SJCRH30 (cell line): ENCODE data around the gene OPRL1. TPM values are rescaled to one million over a fixed set of nuclear protein-coding genes. Genes with fewer than 3 reads are reported as not detected.
"Not testable (repeated sequence)": the region's sequence is repeated elsewhere in the genome, so short reads cannot be mapped to it uniquely, and the experiment has no call there.

Source experiments
- DNase-seq, 2 experiments: peaks; one replicate each; pipeline ENCODE4 v3.0.0-alpha.2; 2015 to 2020
- H3K27ac ChIP-seq: fragments of 250-450 bp; sonication (Bioruptor Pico); 2 replicates; pipeline ENCODE4 v1.5.1; 2020; ENCODE audit warnings: mild to moderate bottlenecking, moderate library complexity
- H3K27me3 ChIP-seq: fragments of 250-450 bp; sonication (Bioruptor Pico); 2 replicates; pipeline ENCODE4 v1.5.1; 2020; ENCODE audit warnings: mild to moderate bottlenecking, moderate library complexity
- H3K36me3 ChIP-seq: fragments of 250-450 bp; sonication (Bioruptor Pico); 2 replicates; pipeline ENCODE4 v1.5.1; 2020; ENCODE audit warnings: mild to moderate bottlenecking, moderate library complexity
- H3K4me1 ChIP-seq: fragments of 250-450 bp; sonication (Bioruptor Pico); 2 replicates; pipeline ENCODE4 v1.5.1; 2020; ENCODE audit warnings: mild to moderate bottlenecking, moderate library complexity
- H3K4me3 ChIP-seq: fragments of 250-450 bp; sonication (Bioruptor Pico); 2 replicates; pipeline ENCODE4 v1.5.1; 2020; ENCODE audit warnings: mild to moderate bottlenecking, moderate library complexity
- H3K9me3 ChIP-seq: fragments of 250-450 bp; sonication (Bioruptor Pico); replicated peaks from 2 replicates; pipeline ENCODE4 v1.5.1; 2020; ENCODE audit warnings: mild to moderate bottlenecking, moderate library complexity
- total RNA-seq: library from RNA; depleted of rRNA; stranded (reverse); fragments of >200 nt; shearing (Covaris generic); gene quantifications from 2 replicates; pipeline ENCODE4 v1.2.3, GENCODE V29; 2014

OPRL1 gene
- total RNA-seq, 1 experiment from 2014 or later, result 0.43 TPM

DNA sequence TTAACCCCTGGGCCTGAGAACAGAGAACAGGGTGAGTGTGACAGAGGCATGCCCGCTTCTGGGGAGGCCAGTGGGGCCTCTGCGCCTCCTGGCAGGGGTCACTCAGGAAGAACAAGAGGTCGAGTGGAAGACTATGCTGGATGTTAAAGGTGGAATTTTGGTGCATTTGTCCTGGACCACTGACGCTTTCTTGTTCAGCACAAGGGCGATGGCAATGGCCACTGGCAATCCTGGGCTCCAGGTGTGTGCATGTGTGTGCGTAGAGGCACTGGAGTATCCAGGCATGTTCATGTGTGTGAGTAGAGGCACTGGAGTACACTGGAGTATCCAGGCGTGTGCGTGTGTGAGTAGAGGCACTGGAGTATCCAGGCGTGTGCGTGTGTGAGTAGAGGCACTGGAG, 51.0 kb downstream of the OPRL1 start:
- Histone ChIP-seq H3K4me3 (no peak overlapping the region), H3K27me3 (no peaks in the 10 kb centered on the region), H3K4me1 (no peaks in the 10 kb centered on the region), H3K36me3 (no peaks in the 10 kb centered on the region), H3K9me3 (no peaks in the 10 kb centered on the region), H3K27ac (no peak overlapping the region)
- peak in 1 of 2 experiments; percentile 0 for DNase-seq

DNA sequence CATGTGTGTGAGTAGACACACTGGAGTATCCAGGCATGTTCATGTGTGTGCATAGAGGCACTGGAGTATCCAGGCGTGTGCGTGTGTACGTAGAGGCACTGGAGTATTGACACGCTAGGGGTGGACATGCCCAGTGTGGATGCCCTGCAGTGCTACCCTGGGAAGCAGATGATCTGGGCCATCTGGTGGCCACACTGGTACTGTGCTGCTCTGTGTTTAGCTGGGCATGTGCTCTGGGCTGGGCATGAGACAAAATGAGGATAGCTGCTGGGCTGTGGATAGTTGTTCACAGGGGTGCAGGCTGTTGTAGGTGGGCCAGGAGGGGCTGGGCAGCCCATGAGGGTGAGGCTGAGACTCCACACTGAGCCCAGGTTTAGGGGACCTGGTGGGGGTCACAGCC, 51.5 kb downstream of the OPRL1 start:
- no peaks in the 10 kb centered on the region for H3K4me1 ChIP-seq
- peak; percentile 17 to 25 for DNase-seq
- 0 out of 2 replicates have a peak, but pooled peaks cover under 1% of the 10 kb centered on the region for H3K27me3 ChIP-seq
- no peaks in the 10 kb centered on the region for H3K36me3 ChIP-seq
- no peak overlapping the region for H3K4me3 ChIP-seq
- H3K9me3 ChIP-seq, result no peaks in the 10 kb centered on the region
- H3K27ac ChIP-seq, result no peak overlapping the region

DNA sequence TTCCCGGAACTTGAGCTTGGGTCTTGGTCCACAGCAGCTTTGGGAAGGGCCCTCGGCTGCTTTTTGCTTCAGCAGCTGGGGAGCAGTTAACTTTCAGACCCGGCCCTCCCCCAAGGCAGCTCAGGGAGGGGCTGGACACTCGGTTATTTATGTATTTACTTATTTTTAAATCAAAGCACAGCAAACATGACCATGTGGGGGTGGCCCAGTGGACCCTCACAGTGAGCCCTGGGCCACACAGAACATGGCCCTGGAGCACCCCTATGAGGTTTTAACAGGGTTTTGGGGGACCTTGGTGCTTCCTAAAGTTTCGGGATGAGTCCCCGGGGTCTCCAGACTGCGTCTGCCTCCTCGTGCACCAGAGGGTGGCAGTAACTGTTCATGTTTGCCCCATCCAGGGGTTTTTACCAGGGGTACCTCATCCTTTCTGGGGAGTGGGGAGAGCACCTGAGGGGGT, 54.1 kb downstream of the OPRL1 start:
- Histone ChIP-seq H3K36me3 (no peaks in the 10 kb centered on the region), H3K27me3 (peaks cover 9% of the 10 kb centered on the region), H3K27ac (no peak overlapping the region), H3K9me3 (no peaks in the 10 kb centered on the region), H3K4me1 (no peaks in the 10 kb centered on the region), H3K4me3 (no peak overlapping the region)
- peak in 1 of 2 experiments; percentile 21 for DNase-seq

DNA sequence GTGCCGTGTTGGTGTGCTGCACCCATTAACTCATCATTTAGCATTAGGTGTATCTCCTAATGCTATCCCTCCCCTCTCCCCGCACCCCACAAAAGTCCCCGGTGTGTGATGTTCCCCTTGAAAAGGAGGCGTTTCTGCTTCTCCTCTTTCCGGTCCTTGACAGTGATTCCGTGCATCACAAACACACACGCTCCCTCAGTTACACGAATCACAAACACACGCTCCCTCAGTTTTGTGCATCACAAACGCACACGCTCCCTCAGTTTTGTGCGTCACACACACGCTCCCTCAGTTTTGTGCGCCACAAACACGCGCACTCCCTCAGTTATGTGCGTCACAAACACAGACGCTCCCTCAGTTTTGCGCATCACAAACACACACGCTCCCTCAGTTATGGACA, 54.9 kb downstream of the OPRL1 start:
- H3K4me1 ChIP-seq, H3K27ac ChIP-seq, H3K4me3 ChIP-seq, H3K36me3 ChIP-seq, DNase-seq, H3K9me3 ChIP-seq: not testable (repeated sequence)
- peaks cover 14% of the 10 kb centered on the region for H3K27me3 ChIP-seq

- Histone ChIP-seq H3K36me3 (no peaks in the 10 kb centered on the region), H3K27me3 (peaks cover 28% of the 10 kb centered on the region), H3K4me1 (no peaks in the 10 kb centered on the region), H3K4me3 (no peak overlapping the region), H3K27ac (no peak overlapping the region), H3K9me3 (no peaks in the 10 kb centered on the region)
- DNase-seq, result peak in 1 of 2 experiments; percentile 1
Observed at GRCh38 chr20:64136004-64136710, 56.3 kb downstream of the OPRL1 start.

- H3K4me3 ChIP-seq, result no peak overlapping the region
- no peak overlapping the region for H3K27ac ChIP-seq
- H3K9me3 ChIP-seq, result no peaks in the 10 kb centered on the region
- H3K36me3 ChIP-seq, result no peaks in the 10 kb centered on the region
- peaks cover 31% of the 10 kb centered on the region for H3K27me3 ChIP-seq
- DNase-seq, result peak in 1 of 2 experiments; percentile 2
- H3K4me1 ChIP-seq, result no peaks in the 10 kb centered on the region
Observed at GRCh38 chr20:64137598-64138031, 57.7 kb downstream of the OPRL1 start.

DNA sequence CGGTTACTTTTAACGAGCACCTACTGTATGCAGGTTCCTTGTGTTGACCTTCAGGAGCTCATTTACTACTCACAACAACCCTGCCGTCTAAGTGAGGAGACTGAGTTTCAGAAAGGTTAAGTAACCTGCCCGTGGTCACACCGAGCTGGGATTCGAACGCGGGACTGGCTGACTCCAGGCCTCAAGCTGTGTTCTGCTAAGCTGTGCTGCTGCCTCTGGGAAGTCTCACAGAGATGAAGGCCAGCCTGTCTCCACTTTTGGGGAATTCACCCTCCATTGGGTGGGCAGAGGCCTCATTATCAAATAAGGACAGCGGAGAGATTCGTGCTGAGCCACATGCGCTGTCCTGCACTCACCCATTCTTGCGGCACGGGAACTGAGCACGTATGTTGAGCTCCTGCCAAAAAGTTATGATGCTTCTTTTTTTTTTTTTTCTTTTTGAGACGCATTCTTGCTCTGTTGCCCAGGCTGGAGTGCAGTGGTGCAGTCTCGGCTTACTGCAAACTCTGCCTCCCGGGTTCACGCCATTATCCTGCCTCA, 58.5 kb downstream of the OPRL1 start:
- peaks cover 34% of the 10 kb centered on the region for H3K27me3 ChIP-seq
- H3K4me3 ChIP-seq, result no peak overlapping the region
- H3K36me3 ChIP-seq, result no peaks in the 10 kb centered on the region
- no peak overlapping the region for H3K27ac ChIP-seq
- H3K4me1 ChIP-seq, result no peaks in the 10 kb centered on the region
- DNase-seq, result no peak
- no peaks in the 10 kb centered on the region for H3K9me3 ChIP-seq

DNA sequence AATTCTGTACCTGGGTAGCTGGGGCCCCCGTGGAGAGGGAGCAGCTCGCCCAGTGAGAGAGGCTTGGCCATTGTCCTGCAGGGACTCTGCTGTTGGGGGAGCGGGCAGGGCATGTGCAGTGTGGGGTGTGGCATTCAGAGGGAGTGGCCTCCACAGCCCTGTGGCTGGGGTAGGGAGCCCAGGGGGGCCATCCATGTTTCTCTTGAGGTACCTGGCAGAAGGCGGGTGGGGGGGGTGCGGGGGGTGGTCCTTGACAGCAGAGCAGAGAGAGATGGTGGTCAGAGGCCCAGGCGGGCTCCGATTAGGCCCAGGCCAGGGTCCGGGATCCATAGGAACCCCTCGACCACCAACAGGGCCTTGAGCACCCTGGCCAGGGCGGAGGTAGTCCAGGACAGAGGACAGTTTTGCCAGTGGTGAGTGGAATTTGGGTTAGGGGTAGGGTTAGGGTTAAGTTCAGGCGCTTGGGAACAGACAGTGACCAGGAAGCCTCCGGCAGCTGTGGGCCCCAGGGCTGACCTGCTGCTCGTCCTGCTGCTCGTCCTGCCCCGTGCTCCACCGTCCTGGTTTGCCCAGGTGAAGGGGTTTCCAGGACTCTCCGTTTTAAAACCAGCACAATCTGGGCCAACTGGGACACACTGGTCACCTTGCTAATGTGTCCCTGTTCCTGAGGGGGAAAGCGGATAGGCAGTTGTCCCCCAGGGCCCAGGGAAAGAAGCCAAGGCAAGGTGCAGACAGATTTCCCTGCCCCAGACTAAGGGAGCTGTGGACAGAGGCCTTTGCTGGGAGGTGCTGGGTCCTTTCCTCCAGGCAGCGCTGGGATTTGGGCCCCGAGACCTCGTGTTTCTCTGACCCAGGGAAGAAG, 59.5 kb downstream of the OPRL1 start:
- no peak for DNase-seq
- Histone ChIP-seq H3K27me3 (peaks cover 34% of the 10 kb centered on the region), H3K27ac (no peak overlapping the region), H3K36me3 (no peaks in the 10 kb centered on the region), H3K4me3 (no peak overlapping the region), H3K4me1 (no peaks in the 10 kb centered on the region), H3K9me3 (0 out of 2 replicates have a peak, but pooled peaks cover 2% of the 10 kb centered on the region)

DNA sequence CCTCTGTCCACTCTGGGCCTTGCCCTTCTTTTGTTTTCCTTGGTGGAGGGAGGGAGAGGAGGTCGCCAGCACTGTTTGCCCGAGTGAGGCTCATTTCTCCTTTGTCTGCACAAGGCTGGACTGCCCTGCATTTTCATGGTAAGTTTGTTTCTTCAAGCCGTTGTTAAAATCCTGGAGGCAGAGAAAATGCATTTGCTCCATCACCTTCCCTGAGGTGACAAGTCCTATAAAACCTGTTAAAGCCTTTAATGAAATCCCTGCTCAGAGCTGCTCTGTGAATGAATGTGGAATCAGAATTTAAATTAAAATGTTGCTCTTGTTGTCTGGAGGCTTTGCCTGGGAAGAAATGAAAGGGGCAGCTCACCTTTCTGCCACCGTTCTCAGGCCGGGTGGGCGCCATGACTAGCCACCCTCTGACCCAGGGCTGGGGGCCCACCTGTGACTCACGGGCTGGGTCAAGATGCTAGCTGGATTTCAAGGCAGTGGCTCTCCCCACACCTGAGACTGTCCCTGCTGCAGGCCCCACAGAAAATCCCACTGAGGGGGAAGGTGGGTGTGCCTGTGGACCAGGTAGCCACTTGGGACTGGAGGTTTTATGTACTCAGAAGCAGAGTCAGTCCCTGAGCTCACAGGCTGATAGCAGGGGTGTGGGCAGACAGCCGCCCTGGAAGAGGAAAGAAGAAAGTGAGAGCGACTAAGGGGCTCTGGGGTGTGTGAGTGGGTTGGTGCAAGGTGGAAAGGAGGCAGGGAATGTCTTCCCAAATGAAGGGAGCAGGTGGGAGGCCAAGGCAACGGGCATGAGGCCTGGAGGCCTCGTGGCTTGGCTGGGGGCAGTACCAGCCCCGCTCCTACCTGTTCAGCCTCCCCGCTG, 60.4 kb downstream of the OPRL1 start:
- Histone ChIP-seq H3K9me3 (peaks cover 7% of the 10 kb centered on the region; the same call in 1 of the 2 replicates), H3K4me3 (no peak overlapping the region), H3K27ac (no peak overlapping the region), H3K36me3 (no peaks in the 10 kb centered on the region), H3K4me1 (no peaks in the 10 kb centered on the region), H3K27me3 (peaks cover 34% of the 10 kb centered on the region)
- no peak for DNase-seq

GRCh38 chr20:64140956-64141355, 61.1 kb downstream of the OPRL1 start:
- Histone ChIP-seq H3K9me3 (peaks cover 12% of the 10 kb centered on the region; the same call in 1 of the 2 replicates), H3K27ac (no peak overlapping the region), H3K36me3 (no peaks in the 10 kb centered on the region), H3K4me1 (no peaks in the 10 kb centered on the region), H3K27me3 (peaks cover 34% of the 10 kb centered on the region), H3K4me3 (no peak overlapping the region)
- no peak for DNase-seq

DNA sequence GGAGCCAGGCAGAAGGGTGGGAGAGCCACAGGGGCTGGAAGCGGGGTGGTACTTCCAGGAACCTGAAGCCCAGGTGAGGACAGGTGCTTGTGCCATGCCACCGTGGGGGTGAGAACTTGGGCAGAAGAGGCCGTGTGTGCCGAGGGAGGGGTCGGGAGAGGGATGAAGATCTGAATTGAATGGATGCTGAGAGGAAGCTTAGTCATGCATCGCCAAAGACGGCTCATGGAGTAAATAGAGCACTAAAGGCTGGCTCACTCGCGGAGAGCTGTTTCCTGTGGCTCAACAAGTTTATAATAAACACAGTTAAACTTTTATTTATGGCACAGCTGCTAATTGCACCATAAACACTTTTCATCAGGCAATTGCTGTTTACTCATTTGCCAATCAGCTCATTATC, 62.7 kb downstream of the OPRL1 start:
- H3K27ac ChIP-seq, result no peak overlapping the region

DNA sequence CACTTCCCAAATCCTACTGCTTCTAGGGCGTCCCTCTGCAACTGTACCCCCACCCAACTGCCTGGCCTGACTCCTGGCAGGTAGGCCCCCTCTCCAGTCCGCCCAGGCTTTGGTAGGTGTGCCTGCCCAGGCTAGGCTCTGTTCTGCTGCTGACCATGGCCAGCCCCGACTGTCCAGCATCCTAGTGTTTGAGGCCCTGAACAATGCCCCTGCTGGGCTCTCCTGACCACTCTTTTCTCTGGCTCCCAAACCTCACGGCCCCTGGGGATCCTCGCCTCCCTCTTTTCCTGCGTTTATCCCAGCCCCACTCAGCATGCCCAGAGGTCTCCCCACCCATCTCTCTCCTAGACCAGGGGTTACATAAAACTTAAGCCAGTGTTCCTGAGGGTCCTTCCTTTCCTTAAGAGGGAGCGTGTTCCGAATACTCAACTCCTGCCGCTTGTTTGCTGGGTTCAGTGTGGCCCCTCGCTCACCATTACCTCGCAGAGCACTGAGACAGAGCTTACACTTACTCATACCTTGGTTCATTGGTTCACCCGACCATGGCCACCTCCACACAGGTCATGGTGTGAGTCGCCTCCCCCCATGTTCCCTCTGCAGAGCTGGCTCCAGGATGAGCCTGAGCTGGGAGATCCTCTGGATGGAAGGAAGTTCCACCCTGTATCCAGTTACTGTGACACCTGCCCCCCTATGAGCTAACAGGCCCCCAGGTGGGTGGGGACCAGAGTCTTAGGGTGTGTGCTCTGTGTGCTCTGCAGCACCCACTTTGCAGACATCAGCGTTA, 63.3 kb downstream of the OPRL1 start:
- Histone ChIP-seq H3K27ac (no peak overlapping the region), H3K36me3 (no peaks in the 10 kb centered on the region), H3K9me3 (peaks cover 12% of the 10 kb centered on the region; the same call in 1 of the 2 replicates), H3K27me3 (peaks cover 27% of the 10 kb centered on the region), H3K4me1 (no peaks in the 10 kb centered on the region), H3K4me3 (no peak overlapping the region)
- no peak for DNase-seq

More for the DNA sequence above, 62.7 kb downstream of the OPRL1 start:
- Histone ChIP-seq H3K4me3 (no peak overlapping the region), H3K27me3 (peaks cover 29% of the 10 kb centered on the region), H3K9me3 (peaks cover 12% of the 10 kb centered on the region; the same call in 1 of the 2 replicates), H3K4me1 (no peaks in the 10 kb centered on the region), H3K36me3 (no peaks in the 10 kb centered on the region)
- no peak for DNase-seq

DNA sequence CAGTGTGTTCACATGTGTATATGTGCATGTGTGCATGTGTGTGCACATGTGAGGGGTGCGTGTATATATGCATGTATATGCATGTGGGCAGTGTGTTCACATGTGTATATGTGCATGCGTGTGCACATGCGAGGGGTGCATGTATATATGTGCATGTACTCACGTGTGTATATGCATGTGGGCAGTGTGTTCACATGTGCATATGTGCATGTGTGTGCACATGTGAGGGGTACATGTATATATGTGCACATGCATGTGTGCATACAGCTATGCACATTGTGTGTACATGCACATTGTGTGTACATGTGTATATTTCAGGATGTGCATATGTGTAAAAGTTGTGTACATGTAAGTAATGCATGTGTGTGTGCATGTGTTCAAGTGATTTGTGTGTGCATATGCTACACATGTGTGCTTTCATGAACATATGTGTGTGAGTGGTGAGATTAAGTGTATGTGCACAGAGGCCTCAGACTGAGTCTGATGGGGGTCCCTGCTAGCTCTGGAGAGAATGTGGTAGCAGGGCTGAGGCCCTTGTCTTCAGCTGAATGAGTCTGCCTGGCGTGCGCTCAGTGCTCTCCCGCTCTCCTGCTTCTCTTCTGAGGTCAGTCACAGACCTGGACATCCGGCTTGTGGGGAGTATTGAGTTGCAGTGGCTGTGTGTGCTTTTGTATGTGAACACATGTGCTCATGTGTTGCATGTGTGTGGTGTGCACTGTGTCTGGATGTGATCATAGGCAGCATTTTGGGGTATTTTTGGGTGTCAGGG, 64.4 kb downstream of the OPRL1 start:
- no peaks in the 10 kb centered on the region for H3K36me3 ChIP-seq
- H3K4me3 ChIP-seq, result no peak overlapping the region
- peaks cover 12% of the 10 kb centered on the region; the same call in 1 of the 2 replicates for H3K9me3 ChIP-seq
- peaks cover 28% of the 10 kb centered on the region for H3K27me3 ChIP-seq
- DNase-seq, result no peak
- no peaks in the 10 kb centered on the region for H3K4me1 ChIP-seq
- no peak overlapping the region for H3K27ac ChIP-seq
